IPS-18c (cell line): ENCODE results near the gene ACTR10.
"Not testable (repeated sequence)": the region's sequence is repeated elsewhere in the genome, so short reads cannot be mapped to it uniquely, and the experiment has no call there.

ENCODE experiments used
- H3K4me3 ChIP-seq: 2 replicates; pipeline ENCODE4 v1.7.0; 2013; ENCODE audit warnings: low read depth, mild to moderate bottlenecking, low read length, moderate library complexity; ENCODE audit not compliant: insufficient read depth
- H3K9me3 ChIP-seq: one replicate; pipeline ENCODE4 v1.6.1; 2013; ENCODE audit warnings: mild to moderate bottlenecking, low read length, moderate library complexity; ENCODE audit not compliant: control insufficient read depth, insufficient read depth

Gene ACTR10

GRCh38 chr14:58200480-58200841 is 512 bp downstream of the ACTR10 start:
- Histone ChIP-seq H3K4me3 (peak overlapping the region; percentile 92), H3K9me3 (no peaks in the 10 kb centered on the region)

DNA sequence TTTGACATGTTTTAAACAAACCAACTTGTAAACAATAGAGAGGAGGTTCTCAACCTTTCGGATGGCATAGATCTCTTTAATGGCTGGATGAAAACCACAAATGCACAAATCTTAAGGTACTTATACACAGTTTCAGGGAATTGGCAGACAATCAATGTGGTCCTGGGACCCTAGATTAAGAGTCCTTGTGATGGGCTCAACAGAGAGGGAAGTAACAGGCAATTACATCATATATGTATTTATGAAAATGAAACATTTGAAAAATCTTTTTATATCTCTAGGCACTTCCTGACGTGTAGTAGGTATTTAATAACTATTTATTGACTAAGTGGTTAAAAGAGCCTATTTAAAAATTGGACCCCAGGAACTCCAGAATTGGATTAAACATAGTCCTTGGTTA is 897 bp downstream of the ACTR10 start:
- Histone ChIP-seq H3K4me3 (peak overlapping the region; percentile 92), H3K9me3 (no peaks in the 10 kb centered on the region)

- Histone ChIP-seq H3K4me3 (no peak overlapping the region), H3K9me3 (no peaks in the 10 kb centered on the region)
These were observed 13.2 kb downstream of the ACTR10 start for GRCh38 chr14:58213176-58213575.

DNA sequence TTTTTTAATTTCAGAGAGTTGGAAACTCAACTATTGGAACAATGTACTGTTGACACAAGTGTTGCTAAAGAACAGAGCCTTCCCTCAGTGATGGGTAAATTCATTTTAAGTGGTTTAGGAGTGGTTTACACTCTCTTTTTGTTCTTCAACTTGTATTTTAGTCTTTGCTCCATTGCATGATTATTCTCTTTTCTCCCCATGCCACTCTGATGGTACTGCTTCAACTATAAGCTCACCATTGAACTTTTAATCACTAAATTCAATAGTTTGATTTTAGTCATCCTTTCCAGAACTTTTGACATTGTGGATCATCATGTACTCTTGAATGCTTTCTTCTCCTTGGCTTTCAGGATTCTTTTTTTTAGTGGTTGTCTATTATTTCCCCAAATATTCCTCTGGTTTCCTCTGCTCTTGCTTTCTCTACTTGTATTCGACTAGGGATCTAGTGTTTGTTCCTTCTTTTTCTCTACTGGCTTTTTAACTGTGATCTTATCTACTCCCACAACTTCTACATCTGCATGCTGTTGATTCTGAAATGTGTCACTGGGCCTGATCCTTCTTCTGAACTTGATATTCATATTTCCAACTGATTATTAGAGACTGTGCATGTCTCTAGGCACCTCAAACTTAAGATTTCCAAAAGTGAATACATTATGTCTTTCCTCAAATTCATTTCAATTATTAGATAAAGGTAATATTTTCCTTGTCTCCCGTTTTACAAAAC is 15.4 kb downstream of the ACTR10 start:
- Histone ChIP-seq H3K4me3 (no peak overlapping the region), H3K9me3 (no peaks in the 10 kb centered on the region)

- Histone ChIP-seq H3K4me3 (no peak overlapping the region), H3K9me3 (no peaks in the 10 kb centered on the region)
These were observed 16.6 kb downstream of the ACTR10 start for GRCh38 chr14:58216544-58216943.

DNA sequence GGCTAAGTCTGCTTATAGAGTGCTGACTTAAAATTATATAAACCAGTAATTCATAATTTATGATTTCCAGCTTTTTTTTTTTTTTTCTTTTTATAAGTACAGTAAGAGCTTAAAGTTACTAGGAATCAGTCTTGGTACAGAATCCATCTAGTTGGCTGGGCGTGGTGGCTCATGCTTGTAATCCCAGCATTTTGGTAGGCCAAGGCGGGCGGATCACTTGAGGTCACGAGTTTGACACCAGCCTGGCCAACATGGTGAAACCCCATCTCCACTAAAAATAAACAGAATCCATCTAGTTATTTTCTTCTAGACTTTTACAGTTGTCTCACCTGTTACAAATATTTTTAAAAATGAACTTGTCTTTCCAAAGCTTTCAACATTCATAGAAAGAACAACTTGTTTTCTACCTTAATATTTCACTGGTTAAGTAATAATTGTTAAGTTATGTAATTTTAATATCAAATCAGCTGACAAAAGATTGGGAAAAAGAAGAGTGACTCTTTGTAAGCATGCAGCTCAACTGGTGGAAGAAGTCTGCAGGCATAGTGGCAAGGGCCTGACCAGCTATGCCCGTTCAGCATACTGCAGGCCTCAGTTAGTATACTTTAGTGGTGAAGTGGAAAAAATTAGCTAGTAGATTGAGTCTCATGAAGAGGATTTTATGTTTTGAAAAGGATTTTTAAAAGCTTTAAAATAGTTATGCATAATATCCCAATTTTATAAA is 27.3 kb downstream of the ACTR10 start:
- Histone ChIP-seq H3K9me3 (no peaks in the 10 kb centered on the region), H3K4me3 (no peak overlapping the region)

DNA sequence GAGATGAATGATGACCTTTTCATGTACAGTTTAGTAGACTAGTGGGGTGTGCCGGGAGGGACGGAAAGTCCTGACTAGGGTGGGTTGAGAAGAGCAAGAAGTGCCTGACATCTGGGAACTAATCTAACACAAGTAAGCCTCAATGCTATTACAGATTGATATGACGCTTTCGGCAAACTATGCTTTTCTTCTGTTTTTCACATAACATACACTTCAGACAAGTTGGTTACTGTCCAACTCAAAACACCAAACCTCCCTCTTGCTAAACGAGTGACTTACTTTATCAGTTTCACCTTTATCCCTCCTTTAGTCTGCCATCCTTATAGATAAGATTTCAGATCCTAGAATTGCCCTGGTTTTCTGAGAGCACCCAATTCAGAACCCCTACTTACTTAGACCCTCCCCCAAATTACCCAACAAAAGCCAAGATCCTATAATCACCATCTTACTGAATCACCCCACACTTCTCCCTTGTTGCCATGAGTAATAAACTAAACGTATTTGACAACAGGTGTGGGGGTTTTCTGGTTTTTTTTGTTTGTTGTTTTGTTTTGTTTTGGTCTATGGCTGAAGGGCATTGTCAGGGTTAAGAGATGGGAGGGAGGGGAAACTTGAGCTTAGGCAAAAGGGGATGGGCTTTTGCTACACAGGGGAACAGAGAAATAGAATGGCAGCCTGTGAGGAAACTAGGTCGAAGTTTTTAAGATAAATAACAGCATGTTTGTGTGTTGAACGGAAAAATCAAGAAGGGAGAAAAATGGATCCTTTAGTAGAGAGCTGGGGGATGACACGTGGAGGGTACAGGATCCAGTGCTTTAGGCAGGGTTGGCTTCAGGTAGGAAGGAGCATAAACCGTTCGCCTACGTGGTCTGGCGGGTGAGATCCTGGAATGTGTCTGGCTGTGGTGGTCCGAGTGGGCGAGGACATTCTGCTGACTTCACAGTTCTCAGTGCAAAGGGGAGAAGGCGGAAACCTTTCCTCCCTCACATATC is 38.6 kb downstream of the ACTR10 start:
- Histone ChIP-seq H3K9me3 (no peaks in the 10 kb centered on the region), H3K4me3 (peak overlapping the region; percentile 10; the same call in 1 of the 2 replicates)

DNA sequence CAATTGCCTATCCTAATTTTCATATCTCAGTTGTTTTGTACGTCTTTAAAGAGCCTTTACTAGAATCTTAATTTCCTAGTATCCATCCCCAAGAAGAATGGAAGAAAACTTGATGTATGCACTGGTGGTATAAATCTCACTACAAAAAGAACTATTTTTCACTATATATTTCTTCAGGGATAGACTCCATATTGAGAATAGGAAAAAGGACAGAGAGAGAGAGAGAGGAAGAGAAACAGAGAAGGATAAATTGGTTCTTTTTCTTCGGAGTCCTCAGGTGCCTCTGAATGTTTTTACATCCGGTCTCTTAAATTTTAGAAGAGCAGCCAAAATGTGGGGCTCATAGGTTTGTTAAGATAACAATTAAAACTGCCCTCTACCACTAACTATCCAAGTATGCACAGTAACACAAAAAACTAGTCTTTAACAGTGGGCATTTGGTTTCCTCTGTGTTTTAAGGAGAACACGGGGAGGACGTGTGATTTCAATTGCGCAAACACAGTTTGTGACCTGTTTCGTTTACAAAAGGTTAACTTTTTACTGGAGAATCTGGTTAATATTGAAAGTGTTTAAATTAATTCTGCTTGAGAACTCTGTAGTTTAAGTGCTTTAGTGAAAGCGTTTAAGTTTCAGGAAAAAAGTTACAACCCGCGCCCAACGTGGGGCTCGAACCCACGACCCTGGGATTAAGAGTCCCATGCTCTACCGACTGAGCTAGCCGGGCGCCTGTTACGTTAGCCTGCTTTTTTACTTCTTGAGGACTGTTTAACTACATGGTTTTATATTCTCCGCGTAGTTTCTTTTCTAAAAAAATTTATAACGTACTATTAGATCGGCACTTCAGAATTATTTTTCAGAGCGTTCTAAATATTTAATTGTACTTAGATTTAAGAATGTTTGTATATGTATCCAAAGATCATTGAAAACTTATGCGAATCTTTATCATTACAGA is 39.6 kb downstream of the ACTR10 start:
- Histone ChIP-seq H3K4me3 (peak overlapping the region; percentile 64), H3K9me3 (no peaks in the 10 kb centered on the region)

- Histone ChIP-seq H3K9me3 (no peaks in the 10 kb centered on the region), H3K4me3 (peak overlapping the region; percentile 88; the same call in 1 of the 2 replicates)
These were observed 44.0 kb downstream of the ACTR10 start for GRCh38 chr14:58243790-58244555.

DNA sequence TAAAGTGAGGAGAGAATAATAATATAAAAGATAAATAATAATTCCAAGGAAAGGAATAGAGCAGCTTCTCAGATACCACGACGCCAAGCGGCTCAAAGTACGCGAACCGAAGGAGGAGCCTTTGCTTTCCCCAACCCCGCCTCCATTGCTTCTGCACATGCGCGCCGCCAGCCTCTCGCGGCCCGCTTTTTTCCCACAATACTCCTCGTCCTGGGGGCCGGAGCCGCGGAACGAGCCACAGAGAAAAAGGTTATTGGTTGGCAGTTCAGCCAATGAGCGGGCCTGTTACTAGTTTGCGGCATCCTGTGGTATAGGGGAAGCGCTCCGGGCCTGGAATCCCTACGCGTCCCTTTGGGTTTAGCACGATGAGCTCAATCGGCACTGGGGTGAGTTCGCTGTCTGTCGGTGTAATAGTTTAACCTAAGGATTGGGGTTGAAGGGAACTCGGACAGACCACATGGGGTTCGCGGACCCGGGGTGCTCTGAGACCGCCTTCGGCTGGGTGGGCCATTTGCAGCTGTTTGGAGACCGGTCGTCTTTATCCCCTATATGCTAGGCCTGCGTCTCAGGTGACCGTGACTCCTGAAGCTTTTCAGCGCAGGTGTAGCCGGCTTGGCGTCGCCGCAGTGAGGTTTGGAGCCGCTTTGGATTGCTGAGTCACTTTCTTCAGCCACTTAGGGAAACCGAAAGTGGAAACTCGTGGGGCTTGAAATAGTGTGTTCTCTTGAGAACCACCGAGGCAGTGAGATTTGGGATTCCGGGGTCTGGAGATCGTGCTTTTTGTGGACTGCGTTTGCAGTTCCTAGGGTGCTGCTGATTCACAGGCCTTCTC is 44.8 kb downstream of the ACTR10 start, which contains the start of gene PSMA3:
Gene PSMA3 (plus strand): TSS at position 288 of the 832 bp plus-strand sequence. CDS start 78 bp downstream, at position 366.
- peak within 1 kb of the TSS; percentile 88 for H3K4me3 ChIP-seq

DNA sequence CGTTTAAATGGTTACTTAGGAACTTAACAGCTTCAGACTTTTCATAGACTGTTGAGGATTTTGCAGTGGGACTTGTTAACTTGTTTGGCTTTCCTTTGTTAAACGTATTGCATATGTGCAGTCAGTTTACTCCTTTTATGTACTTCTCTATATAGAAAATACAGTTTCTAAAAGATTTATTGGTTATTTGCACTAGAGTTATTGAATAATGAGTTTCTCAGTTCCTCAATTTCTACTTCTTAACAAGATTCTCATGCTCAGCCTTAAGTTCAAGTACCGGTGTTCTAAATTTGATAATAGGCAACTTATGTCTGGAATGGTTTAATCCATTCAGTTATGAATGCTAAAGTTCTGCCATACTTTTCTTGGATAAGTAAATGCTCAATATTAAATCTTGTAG is 45.6 kb downstream of the ACTR10 start:
- Histone ChIP-seq H3K9me3 (no peaks in the 10 kb centered on the region), H3K4me3 (peak overlapping the region; percentile 88)

More for the DNA sequence above, 44.8 kb downstream of the ACTR10 start, which contains the start of gene PSMA3:
- no peaks in the 10 kb centered on the region for H3K9me3 ChIP-seq

- no peaks in the 10 kb centered on the region for H3K9me3 ChIP-seq
- H3K4me3 ChIP-seq = no peak overlapping the region
These were observed 49.7 kb downstream of the ACTR10 start for GRCh38 chr14:58249611-58250010.

DNA sequence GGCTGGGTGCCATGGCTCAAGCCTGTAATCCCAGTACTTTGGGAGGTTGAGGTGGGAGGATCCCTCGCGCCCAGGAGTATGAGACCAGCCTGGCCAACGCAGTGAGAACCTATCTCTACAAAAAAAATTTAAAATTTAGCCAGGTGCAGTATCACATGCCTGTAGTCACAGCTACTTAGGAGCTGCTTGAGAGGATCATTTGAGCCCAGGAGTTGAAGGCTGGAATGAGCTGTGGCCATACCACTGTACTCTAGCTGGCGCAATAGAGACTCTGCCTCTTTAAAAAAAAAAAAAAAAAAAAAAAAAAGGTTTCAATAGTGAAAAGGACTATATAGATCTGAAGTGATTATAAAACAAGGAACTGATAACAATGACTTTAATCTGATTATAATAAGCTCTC is 58.2 kb downstream of the ACTR10 start:
- Histone ChIP-seq H3K4me3 (no peak overlapping the region), H3K9me3 (no peaks in the 10 kb centered on the region)

DNA sequence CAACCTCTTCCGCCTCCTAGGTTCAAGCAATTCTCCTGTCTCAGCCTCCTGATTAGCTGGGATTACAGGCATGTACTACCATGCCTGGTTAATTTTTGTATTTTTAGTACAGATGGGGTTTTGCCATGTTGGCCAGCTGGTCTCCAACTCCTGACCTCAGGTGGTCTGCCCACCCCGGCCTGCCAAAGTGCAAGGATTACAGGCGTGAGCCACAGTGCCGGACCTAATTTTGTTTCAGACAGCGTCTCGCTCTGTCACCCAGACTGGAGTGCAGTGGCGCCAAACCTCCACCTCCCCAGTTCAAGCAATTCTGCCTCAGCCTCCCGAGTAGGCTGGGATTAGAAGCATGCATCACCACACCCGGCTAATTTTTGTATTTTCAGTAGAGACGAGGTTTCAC is 62.1 kb downstream of the ACTR10 start:
- H3K9me3 ChIP-seq, H3K4me3 ChIP-seq: not testable (repeated sequence)

GRCh38 chr14:58265401-58265800 is 65.5 kb downstream of the ACTR10 start:
- Histone ChIP-seq H3K4me3 (no peak overlapping the region), H3K9me3 (no peaks in the 10 kb centered on the region)
